A673 (cell line): ENCODE measurements around the gene PUM1. TPM values are rescaled to one million over a fixed set of nuclear protein-coding genes. Genes with fewer than 3 reads are reported as not detected.

ENCODE experiments used
- BruUV-seq: library from RNA; stranded (reverse); fragments of 400-500 nt; replicated peaks from 2 replicates; lab custom pipeline; 2021; lab: Mats Ljungman, UMichigan
- CTCF ChIA-PET: fragments of 300-600 bp; sonication (Branson Sonifier 250); formaldehyde crosslinking; loops from one replicate; lab custom pipeline; 2022; ENCODE audit warnings: antibody characterized with exemption; lab: Charles Lee
- POLR2A ChIA-PET: fragments of 300-600 bp; sonication (Branson Sonifier 250); formaldehyde crosslinking; loops from one replicate; lab custom pipeline; 2022; ENCODE audit warnings: antibody characterized with exemption; ENCODE audit not compliant: low non-redundant PET; lab: Charles Lee
- DNase-seq: peaks from one replicate; pipeline ENCODE4 v3.0.0-alpha.2; 2015; ENCODE audit warnings: low spot score
- H3K27ac ChIP-seq: fragments of 200-600 bp; sonication (generic); 2 replicates; pipeline ENCODE4 v1.5.1; 2016; ENCODE audit warnings: mixed run types, low read depth, mild to moderate bottlenecking, mixed read lengths, antibody characterized with exemption, low read length; ENCODE audit not compliant: poor library complexity, severe bottlenecking
- H3K27me3 ChIP-seq: fragments of 200-600 bp; sonication (generic); replicated peaks from 2 replicates; pipeline ENCODE4 v1.6.1; 2017; ENCODE audit warnings: mixed run types, low read depth, mild to moderate bottlenecking, mixed read lengths, antibody characterized with exemption, low read length; ENCODE audit not compliant: insufficient read depth, poor library complexity
- H3K36me3 ChIP-seq: fragments of 200-600 bp; sonication (generic); 2 replicates; pipeline ENCODE4 v1.6.1; 2016; ENCODE audit warnings: mixed run types, mild to moderate bottlenecking, mixed read lengths, antibody characterized with exemption, low read length; ENCODE audit not compliant: insufficient read depth, poor library complexity, severe bottlenecking
- H3K4me1 ChIP-seq: fragments of 200-600 bp; sonication (generic); 2 replicates; pipeline ENCODE4 v1.6.1; 2017; ENCODE audit warnings: mixed run types, mild to moderate bottlenecking, mixed read lengths, antibody characterized with exemption, low read length; ENCODE audit not compliant: insufficient read depth, poor library complexity, severe bottlenecking
- H3K4me3 ChIP-seq: fragments of 200-600 bp; sonication (generic); 2 replicates; pipeline ENCODE4 v1.5.1; 2016; ENCODE audit warnings: low read depth, mixed run types, mild to moderate bottlenecking, mixed read lengths, low read length; ENCODE audit not compliant: poor library complexity, severe bottlenecking
- H3K9me3 ChIP-seq: fragments of 200-600 bp; sonication (generic); 2 replicates; pipeline ENCODE4 v1.6.1; 2016; ENCODE audit warnings: mixed run types, low read depth, mild to moderate bottlenecking, mixed read lengths, antibody characterized with exemption, low read length; ENCODE audit not compliant: poor library complexity, severe bottlenecking
- CTCF ChIP-seq: fragments of 300-800, 200-600 bp; sonication (generic); conservative IDR thresholded peaks from 2 replicates; pipeline ENCODE4 v1.5.1; 2017; ENCODE audit warnings: low read depth, mild to moderate bottlenecking, antibody characterized with exemption, low read length, moderate library complexity, mixed read lengths
- EZH2 ChIP-seq: fragments of 200-600 bp; sonication (generic); IDR thresholded peaks from 2 replicates; pipeline ENCODE4 v1.6.1; 2017; ENCODE audit warnings: borderline replicate concordance, low read depth, mild to moderate bottlenecking, mixed read lengths, antibody characterized with exemption, low read length; ENCODE audit not compliant: poor library complexity, severe bottlenecking
- intact Hi-C: fragments of 100-400 bp; cut with micrococcal nuclease; formaldehyde crosslinking; loops from one replicate; pipeline ENCODE4 v1.10.0; 2022; ENCODE audit not compliant: unreplicated experiment
- total RNA-seq: library from RNA; stranded (reverse); gene quantifications from 2 replicates; pipeline ENCODE4 v1.2.3, GENCODE V29; 2021

Gene PUM1
- total RNA-seq, 1 experiment from 2014 or later = 138 TPM

DNA sequence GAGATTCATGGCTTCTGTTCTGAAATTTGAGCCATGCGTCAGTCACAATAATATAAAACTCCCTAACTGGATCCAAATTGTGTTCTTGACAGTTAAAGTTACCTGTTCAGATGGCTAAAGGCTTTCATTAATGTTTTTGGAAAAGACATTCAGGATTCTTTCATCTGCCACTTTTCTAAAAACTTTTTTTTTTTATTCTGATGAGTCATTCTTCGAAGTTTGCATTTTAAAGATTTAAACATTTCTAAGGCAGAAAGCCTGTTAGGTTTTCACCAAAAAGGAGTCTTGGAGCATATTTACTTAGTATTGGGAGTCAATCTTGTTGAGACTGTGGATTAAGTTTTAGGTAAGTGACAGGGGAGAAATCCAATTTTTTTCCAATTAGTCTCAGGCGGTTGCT is 138.1 kb downstream of the PUM1 start:
- no peak for DNase-seq
- intact Hi-C loops = loop anchor here (5.0 kb wide), 1 partner anchor 210 kb away; no protein-coding TSS in a partner anchor
- Histone ChIP-seq H3K4me1 (no peaks in the 10 kb centered on the region), H3K27ac (no peak overlapping the region), H3K27me3 (no peaks in the 10 kb centered on the region), H3K4me3 (no peak overlapping the region), H3K36me3 (peaks cover 9% of the 10 kb centered on the region), H3K9me3 (no peaks in the 10 kb centered on the region)
- CTCF ChIA-PET = interaction anchor here (1.9 kb wide), 1 partner anchor 126 kb away, joined by 14 read pairs; no protein-coding TSS in a partner anchor
- no TSS peak for BruUV-seq
- no peak for TF ChIP-seq CTCF
- no peak for TF ChIP-seq EZH2
- POLR2A ChIA-PET = no interaction called here

- ChIA-PET CTCF (no interaction called here), POLR2A (interaction anchor here (0.6 kb wide), 1 partner anchor 10 kb away, joined by 3 read pairs; no protein-coding TSS in a partner anchor)
- TF ChIP-seq CTCF (no peak), EZH2 (no peak)
- H3K4me1 ChIP-seq = no peaks in the 10 kb centered on the region
- H3K36me3 ChIP-seq = no peaks in the 10 kb centered on the region
- no peak for DNase-seq
- no peaks in the 10 kb centered on the region for H3K9me3 ChIP-seq
- no peak overlapping the region for H3K4me3 ChIP-seq
- BruUV-seq = no TSS peak
- H3K27ac ChIP-seq = no peak overlapping the region
- intact Hi-C loops = no loop called here
- no peaks in the 10 kb centered on the region for H3K27me3 ChIP-seq
Observed at GRCh38 chr1:30923597-30923996, 141.9 kb downstream of the PUM1 start.

DNA sequence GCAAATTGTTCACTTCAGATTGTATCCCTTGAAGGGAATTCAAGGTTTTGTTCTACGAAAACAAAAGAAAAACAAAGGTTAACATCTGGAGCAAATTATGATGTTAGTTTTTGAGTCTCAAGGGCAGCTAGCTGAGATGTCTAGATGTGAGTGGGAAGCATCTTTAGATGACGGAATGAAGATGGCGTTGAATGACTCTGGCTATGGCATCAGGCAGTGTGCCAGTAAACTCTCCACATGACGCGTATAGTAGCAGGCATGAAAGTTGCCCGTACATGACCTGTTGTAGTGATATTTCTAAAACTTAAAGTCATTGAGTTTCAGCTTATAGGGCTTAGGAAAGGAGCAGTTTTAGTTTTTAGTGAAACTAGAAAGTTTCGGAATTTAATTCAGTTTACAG is 144.7 kb downstream of the PUM1 start:
- ChIA-PET POLR2A (no interaction called here), CTCF (no interaction called here)
- H3K4me1 ChIP-seq = no peaks in the 10 kb centered on the region
- no TSS peak for BruUV-seq
- H3K27ac ChIP-seq = no peak overlapping the region
- no peaks in the 10 kb centered on the region for H3K27me3 ChIP-seq
- H3K36me3 ChIP-seq = no peaks in the 10 kb centered on the region
- intact Hi-C loops = no loop called here
- no peak overlapping the region for H3K4me3 ChIP-seq
- peak; percentile 48 for DNase-seq
- no peak for TF ChIP-seq EZH2
- TF ChIP-seq CTCF = no peak
- no peaks in the 10 kb centered on the region for H3K9me3 ChIP-seq
